GM19395 (cell line): ENCODE data around the gene LMOD2.

Source experiments
- ATAC-seq: cut with Tn5 transposase; IDR thresholded peaks from one replicate; pipeline ENCODE4 v1.9.1; 2021; ENCODE audit warnings: mild to moderate bottlenecking, moderate library complexity; ENCODE audit not compliant: unreplicated experiment

The LMOD2 gene

DNA sequence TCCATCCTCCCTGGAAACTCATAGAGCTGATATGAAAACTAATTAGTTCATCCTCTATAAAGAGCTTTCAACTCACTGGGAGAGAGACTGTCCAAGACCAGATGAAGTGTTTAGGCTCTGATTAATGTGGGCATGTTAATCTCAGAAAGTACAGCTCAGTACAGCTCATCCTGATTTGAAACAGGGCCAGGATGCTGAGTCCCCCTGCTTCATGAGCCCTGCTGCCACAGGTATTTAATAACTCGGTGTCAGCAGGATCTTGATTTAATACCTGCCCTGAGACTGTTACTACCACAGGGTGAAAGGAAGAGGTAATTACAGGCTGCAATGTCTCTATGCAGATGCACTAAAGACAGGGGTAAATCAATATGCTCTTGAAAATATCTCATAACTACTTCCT is 10.8 kb downstream of the LMOD2 start:
- ATAC-seq = no peak

DNA sequence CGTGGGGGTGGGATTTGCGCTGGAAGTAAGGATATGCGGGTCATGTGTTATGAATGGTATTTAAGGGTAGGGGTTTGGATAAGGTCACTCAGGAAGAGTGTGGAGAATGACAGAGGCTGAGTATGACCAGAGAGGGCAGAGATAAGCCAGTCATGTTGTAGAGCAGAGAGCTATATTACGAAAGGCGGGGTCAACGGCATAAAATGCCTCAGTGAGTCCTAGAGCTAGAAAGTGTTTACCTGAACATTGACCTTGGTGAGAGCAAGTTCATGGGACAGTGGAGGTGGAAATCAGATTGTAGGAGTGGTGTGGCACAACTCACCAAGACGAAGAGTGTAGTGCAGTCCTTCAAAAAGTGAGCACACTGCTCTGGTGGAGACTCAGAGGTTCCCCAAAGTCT is 13.8 kb downstream of the LMOD2 start:
- no peak for ATAC-seq

DNA sequence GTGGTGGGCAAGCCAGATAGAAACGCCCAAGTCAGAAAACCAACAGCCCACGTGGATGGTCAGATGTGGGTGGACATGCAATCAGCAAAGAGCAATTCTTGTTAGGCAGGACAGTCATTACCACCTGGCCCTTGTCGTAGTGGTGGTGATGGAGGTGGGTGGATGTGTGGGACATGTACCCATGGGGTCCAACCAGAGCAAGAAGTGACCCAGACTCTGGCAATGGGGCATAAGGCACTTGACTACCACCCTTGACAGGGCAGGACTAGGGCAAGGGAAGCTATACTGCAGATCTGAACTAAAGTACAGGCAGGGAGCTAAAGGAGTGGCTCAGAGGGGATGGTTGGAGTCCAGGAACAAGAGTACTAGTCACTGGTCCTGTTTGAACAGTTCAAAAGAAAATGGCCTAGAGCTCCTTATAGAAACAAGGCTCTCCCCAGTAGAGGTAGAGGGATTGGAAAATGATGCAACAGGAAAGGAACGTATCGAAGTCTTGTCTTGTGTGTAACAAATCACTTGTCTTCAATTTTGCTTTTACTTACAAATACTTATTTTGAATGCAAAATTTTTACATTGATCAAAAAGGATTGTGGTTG is 17.6 kb downstream of the LMOD2 start:
- ATAC-seq = no peak

DNA sequence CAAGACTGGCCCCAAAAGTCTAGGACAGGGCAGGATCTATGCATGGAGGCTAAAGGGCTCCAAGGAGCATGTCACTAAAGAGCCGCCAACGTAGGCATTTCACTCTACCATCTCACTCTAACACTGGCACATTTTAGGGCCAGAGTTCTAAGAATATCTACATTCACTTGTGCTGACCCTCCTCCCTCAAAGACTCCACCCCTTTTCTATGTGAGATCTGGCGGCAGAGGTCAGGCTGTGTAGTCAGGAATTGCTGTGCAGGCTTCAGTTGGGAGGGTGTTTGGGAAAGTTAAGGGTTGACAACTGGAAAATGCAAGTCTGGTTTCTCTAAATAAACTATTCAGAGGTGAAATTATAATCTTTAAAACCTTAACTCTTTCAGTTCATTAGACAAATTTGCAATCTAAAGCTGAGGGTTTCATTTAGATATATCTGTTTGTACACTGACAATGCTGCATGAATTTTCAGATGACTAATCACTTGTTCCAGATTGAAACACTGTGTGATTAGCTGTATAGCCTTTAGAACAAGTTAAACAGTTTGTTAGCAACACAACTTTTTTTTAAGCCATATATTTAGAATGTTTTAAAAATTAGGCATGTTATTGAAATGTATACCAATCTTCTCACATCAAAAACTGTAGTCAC is 18.2 kb downstream of the LMOD2 start:
- no peak for ATAC-seq

DNA sequence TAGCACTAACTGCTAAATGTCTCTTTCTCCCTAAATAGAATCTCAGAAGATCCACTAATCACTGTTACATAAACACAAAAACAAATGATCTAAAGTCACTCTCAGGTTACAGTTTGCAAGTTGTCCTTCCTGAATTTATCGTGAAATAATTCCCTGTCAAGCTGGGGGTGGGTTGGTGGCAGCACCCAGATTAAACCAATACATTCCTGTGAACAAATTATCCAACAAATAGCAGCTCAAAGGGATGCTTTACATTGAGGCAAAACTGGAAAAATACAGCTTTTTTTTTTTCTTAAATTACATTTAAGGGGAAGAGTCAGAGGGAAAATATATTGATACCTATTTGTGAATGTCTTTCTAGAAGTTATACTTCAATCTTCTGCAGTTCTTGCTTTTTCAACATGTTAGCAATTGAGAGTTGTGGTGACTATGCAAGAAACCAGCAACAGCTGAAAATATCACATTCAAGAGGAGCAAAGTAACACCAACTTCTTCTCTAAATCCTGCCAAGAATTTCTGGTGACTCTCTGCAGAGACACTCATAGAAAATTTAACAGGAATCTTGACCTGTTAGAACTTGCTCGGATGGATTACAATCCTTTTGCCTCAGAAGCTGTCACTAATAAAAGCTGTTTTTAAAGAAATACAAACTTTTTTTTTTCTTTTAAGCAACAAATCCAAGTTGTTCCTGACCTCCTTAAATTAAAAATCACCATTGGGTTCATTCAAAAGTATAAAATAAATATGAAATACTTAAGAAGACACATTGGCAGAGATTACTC is 18.9 kb downstream of the LMOD2 start:
- no peak for ATAC-seq

DNA sequence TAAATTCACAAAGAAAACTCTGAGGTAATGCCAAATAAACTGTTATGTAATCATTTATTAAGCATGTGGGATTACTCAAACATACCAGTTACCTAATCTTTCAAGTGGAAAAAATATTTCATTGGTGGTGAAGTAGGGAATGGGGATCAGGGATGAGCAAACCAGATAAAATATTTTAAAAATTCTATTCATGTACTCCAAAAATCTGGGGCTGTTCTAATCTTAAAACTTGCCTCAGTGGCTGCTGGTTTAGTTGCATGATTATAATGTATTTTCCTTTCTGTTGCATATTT is 19.5 kb downstream of the LMOD2 start:
- ATAC-seq = no peak

DNA sequence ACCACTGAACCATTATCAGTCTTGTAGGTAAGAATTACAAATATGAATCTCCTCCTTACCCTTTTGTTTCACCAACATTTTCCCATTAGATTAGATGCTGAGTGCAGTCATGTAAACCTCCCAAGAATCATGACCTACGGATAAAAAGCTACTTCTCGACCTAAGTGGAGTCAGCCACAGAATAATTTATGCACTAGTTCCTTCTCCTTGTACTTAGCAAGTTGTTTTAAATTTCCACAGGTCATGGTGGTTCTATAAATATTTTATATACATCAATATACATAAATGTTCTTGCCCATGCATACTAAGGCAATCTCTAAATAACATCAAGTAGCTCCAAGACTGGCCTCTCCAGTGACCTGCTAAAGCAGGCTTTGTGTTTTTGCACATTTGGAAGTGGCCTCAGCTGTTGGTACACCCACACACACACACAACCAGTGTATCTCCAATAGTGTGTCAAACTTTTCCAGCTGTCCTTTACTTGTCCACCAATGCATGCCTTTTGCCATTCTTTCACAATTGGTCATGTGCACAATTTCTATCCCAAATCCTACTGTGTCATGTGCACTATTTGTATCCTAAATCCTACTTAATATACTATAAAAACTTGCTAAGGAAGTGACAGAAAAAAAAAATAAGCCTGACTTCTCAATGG is 21.5 kb downstream of the LMOD2 start:
- no peak for ATAC-seq

DNA sequence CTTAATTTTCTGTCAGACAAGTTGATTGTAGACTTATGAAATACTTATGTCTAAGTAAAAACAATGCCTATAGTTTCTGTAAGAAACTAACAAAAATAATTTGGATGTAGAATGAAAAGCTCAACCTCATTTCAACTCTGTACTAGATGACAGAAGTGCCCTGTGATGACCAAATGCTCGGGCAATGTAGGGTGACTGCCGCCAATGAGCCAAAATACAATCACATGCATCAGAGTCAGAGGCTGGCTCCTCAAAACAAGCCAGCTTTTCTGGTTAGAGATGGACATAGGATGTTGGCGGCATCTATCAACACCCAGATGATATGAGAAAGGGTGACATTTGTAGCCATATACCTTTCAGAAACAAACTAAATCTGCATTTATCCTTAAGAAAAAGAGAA is 23.9 kb downstream of the LMOD2 start:
- ATAC-seq = no peak

DNA sequence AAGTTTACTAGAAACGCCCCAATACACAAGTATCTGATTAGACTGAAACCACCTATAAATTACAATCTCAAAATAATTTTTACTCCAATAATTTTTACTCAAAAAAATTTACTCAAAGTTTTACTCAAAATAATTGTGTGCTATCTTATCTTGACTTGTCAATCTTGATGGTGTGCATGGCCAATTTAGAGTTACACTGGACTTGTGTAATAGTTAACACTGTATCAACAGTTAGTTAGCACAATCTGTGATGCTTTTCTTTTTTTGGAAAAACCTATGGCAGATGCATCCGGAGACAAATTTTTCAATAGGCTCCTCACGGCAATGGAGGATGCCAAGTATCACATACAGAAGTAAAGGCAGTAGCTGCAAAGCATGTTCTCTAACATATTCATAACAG is 24.9 kb downstream of the LMOD2 start:
- no peak for ATAC-seq

DNA sequence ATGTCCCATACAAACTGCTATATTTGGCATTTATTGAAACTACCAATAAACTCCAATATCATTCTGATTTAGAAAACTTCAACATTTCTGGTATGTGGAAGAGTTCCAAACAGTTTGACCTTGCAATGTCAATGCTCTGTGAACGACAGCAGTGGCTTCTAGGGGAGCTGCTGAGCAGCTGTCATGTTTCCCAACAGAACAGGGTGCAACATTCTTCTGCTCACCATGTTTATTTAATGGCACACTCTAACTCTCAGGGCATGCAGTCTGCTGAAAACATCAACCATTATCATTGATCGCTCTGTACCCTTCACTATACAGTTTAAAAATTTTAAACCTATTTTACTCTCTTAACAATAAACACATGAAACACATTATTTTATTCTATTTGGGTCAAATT is 25.9 kb downstream of the LMOD2 start:
- ATAC-seq = no peak

DNA sequence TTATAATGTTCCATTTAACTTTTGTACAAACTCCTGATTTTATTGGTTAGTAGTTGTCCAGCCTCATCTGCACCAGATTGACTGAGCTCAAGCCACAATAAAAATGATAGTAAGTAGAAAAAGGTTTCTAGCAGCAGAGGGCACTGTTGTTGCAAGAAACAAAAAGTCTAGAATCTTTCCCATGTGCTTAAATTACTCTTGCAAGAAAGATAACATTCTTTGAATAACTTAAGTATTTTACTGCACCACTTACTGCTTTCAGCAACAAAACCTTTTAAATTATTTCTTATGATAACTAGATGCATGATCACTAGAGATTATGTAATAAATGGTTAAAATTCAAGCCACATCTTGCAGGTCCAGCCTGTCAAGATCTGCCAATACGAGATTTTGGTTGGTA is 27.0 kb downstream of the LMOD2 start:
- ATAC-seq = peak; percentile 73

DNA sequence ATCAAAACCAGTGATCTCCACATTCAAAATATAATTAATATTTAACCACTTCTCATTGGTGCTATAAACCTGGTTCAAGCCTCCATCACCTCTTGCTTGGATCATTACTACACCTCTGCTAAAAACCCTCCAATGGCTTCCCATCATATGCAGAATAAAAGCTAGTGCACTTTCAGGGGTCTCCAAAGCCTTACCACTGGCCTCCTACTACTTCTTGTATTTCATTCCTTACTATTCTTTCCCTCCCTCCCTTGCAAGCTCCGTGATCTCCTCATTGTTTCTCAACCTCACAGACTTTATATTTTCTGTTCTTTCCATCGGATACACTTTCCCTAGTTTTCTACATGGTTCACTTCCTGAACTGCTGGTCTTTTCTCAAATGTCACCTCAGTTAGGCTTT is 31.5 kb downstream of the LMOD2 start:
- ATAC-seq = no peak

DNA sequence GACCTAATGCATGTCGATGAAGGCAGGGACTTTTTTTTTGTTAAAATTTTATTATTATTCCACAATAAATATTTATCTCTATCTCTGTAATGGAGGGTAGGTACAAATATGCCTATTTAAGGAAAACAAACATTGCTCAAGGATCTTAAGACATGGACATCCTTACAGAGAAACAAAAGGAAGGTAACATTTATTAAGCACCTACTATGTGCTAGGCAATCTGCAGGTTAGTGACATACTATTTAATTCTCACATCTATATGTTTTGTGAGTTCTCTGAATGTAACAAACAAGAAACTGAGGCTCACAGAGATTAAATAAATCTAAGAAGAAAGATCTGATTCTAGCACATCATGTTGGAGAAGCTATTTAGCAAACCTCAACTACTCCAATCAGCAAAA is 32.1 kb downstream of the LMOD2 start:
- no peak for ATAC-seq

DNA sequence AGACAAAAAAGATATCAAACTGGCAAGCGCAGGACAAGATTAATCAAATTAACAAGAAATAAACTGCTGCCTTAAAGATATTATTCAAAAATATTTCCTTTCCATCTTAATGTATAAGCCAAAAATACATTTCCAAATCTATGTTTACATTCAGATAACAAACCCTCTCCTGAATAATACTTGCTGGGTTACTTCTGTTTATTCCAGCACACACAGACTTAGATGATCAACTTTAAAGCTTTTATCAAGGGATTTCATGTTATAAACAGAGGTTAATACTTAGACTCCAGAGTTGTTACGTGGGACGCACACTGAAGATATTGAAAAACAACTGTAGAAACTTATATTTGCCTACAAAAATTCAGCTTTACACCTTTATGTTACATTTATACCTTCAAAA is 33.6 kb downstream of the LMOD2 start:
- no peak for ATAC-seq

DNA sequence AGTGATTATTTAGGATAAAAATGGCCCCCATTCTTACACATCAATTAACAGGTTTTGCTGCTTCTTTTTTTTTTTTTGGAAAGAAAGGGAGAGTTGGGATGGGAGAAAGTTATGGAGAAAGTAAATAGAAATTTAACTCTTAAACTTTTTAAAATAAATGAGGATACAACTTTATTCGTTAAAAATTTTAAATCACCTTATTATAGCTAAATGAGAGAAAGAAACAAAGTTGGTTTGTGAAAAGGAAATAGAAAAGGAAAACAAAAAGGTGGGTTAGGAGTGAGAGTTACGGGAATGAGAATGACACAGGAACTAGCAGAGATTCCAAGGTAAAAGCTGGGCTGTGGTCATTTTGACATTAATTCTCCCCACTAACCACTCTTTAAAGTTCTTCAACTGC is 34.9 kb downstream of the LMOD2 start:
- ATAC-seq = no peak

DNA sequence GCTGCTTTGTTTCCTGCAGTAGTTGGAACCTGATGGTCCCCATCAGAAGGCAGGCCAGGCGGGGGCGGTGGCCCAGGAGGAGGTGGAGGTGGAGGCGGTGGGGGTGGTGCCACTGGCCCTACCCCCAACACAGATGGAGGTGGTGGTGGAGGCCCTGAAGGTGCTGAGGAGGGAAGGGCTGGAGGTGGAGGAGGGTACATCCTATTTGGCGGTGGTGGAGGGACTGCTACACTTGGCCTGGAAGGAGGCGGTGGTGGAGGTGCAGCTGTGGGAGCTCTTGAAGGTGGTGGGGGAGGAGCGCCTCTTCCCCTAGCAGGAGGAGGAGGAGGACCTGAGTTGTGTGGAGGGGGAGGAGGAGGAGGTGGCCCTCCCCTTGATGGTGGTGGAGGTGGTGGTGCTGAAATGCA is 36.8 kb downstream of the LMOD2 start:
- ATAC-seq = no peak

DNA sequence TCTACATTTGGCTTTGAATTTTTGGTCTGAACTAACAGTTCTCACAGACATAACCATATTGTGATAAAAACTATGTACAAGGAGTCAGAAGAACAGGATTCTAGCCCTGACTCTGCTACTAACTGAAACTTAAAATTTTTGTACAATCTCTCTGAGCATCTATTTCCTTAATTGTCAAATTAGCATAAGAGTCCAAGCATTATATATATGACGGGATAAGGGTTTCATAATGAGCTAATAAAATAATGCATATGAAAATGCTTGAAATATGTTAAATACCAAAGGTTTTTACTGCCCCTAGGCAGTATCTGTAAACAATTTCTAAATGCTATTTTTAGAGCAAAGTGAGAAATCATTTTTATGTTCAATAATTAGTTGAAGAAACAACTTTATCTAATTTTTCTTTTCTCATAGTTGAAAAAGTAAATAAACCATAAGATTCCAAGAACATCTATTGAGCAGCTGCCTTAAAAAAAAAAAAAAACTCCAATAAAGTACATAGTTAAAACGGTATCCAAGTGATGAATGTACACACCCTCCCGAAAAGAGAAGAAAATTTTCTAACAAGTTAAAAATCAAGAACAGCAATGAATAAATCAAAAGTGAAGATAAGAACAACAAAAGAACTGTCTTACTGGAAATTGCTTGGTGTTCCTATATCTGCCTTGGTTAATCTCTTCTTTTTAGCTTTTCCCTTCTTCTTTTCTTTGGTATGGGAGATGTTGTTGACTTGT is 40.4 kb downstream of the LMOD2 start:
- no peak for ATAC-seq

DNA sequence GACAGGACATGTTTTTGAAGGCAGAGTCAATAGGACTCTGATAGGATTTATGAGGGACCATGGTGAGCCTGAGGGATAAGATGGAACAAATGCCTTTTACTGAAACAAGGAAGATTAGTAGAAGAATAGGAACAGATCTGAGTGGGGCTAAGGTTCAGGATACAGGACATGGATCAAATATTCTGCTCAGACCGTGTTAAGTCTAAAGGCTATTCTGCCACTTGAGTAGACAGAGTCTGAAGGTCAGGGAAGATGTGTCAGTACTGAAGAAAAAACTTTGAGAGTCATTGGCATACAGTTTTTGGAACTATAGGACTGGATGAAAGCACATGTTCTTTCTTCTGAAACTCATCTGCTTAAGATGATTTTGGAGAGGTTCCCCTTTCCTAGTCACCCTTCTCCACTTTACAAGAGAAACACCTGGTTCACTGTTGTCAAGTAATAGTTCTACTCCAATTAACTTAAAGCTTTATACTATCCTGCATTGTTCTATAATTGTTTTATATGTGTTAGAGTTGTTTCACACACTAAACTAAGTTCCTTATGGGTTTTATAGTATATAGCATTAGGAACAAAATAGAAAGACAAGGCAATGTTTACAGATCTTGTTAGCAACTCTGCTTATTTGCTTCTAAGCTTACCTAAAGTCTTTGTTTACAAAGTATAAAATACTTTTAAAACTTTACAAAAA is 49.7 kb downstream of the LMOD2 start:
- ATAC-seq = no peak

DNA sequence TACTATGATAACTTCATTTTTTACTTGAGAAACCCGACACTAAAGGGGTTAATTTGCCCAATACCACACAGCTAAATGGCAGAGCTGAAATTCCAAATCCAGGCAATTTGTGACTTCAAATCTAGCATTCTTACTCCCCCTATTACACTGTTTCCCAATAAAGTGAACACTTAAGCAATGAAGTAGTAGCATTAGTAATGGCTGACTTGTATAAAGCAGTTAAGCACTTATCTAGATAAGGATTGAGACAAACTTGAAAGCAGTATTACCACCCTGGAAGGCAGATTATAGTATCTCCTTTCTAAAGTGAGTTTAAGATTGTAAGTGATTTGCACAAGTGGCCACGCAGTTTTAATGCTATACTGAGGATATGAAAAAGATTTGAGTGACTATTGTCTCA is 53.9 kb downstream of the LMOD2 start:
- ATAC-seq = no peak

DNA sequence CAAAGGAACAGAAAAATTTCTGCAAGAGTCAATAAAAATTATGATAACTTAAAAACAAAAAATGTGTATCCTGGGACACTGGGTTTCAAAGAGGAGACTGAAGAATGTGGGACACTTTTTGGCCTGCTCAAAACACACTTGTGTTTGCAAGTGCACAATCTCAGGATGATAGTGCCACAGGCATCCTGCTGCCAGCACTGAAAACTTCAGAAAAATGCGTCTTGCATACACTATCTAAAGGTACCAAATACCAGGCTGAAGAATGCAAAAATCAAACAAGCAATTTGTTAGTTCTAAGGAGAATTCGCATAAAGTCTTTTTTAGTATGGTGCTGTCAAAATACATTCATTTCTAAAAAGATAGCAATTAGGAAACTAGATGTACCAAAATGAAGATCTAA is 55.0 kb downstream of the LMOD2 start:
- no peak for ATAC-seq

DNA sequence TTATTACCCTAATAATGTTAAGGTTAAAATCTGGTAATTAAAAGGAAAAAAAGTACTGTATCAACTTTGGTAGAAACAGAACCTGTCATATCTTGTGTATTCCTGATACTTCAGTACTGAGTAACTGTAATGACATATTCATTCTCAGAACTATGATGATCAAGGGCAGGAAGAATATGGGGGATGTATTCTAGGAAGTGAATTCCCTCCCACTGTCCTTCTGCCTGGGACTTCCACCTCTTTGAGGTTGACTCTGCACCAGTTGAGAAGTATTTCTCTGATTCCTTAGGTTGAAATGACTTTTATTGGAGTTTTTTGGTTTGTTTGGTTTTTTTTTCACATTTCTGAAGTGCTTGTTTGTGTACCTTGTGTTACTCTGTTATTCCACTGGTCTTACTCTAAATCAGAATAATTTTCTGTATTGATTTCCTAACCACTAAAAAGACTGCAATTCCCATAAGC is 56.2 kb downstream of the LMOD2 start:
- ATAC-seq = no peak
